ENCODE results near the gene USP15.
"Not testable (repeated sequence)": the region's sequence is repeated elsewhere in the genome, so short reads cannot be mapped to it uniquely, and the experiment has no call there.

The USP15 gene

GRCh38 chr12:62332598-62332997 is 72.4 kb downstream of the USP15 start:
- DNase-seq: no peak

- no peak for DNase-seq
Measured at GRCh38 chr12:62335057-62335456, 74.9 kb downstream of the USP15 start.

GRCh38 chr12:62335796-62336195 is 75.6 kb downstream of the USP15 start:
- no peak for DNase-seq

GRCh38 chr12:62337643-62338042 is 77.4 kb downstream of the USP15 start:
- DNase-seq: not testable (repeated sequence)

- not testable (repeated sequence) for DNase-seq
Measured at GRCh38 chr12:62342614-62343303, 82.6 kb downstream of the USP15 start.

GRCh38 chr12:62343304-62344120 is 83.3 kb downstream of the USP15 start:
- DNase-seq: not testable (repeated sequence)

- DNase-seq: not testable (repeated sequence)
Measured at GRCh38 chr12:62344731-62345556, 84.7 kb downstream of the USP15 start.

GRCh38 chr12:62345667-62346066 is 85.5 kb downstream of the USP15 start:
- DNase-seq: no peak

- no peak for DNase-seq
Measured at GRCh38 chr12:62346817-62347216, 86.6 kb downstream of the USP15 start.

GRCh38 chr12:62347922-62348650 is 87.9 kb downstream of the USP15 start:
- DNase-seq: no peak

- no peak for DNase-seq
Measured at GRCh38 chr12:62350554-62350953, 90.3 kb downstream of the USP15 start.

GRCh38 chr12:62351326-62351725 is 91.1 kb downstream of the USP15 start:
- no peak for DNase-seq

GRCh38 chr12:62361048-62361447 is 100.8 kb downstream of the USP15 start:
- no peak for DNase-seq

GRCh38 chr12:62363506-62363905 is 103.3 kb downstream of the USP15 start:
- no peak for DNase-seq

GRCh38 chr12:62364697-62365096 is 104.5 kb downstream of the USP15 start:
- not testable (repeated sequence) for DNase-seq

- DNase-seq: not testable (repeated sequence)
Measured at GRCh38 chr12:62365846-62366245, 105.6 kb downstream of the USP15 start.

GRCh38 chr12:62368430-62369223 is 108.4 kb downstream of the USP15 start:
- DNase-seq: not testable (repeated sequence)

GRCh38 chr12:62370189-62370588 is 110.0 kb downstream of the USP15 start:
- DNase-seq: no peak

- DNase-seq: no peak
Measured at GRCh38 chr12:62371661-62372060, 111.5 kb downstream of the USP15 start.

- DNase-seq: no peak
Measured at GRCh38 chr12:62372134-62372533, 111.9 kb downstream of the USP15 start.

GRCh38 chr12:62372825-62373224 is 112.6 kb downstream of the USP15 start:
- no peak for DNase-seq

GRCh38 chr12:62375603-62376002 is 115.4 kb downstream of the USP15 start:
- no peak for DNase-seq

Measured in NCI-H345 (cell line).